GM19239 (cell line): ENCODE results near the gene RRAGD.
A peak's percentile ranks its signal among the peaks of the same experiment; 100 is the strongest.

ENCODE experiments used
- DNase-seq: peaks from one replicate; pipeline ENCODE4 v3.0.0; 2011; ENCODE audit warnings: low spot score; ENCODE audit not compliant: insufficient read length
- FAIRE-seq: peaks from 2 replicates; lab custom pipeline; 2011; peaks lifted over from hg19 to GRCh38; lab: Jason Lieb, UNC

The RRAGD gene

GRCh38 chr6:89385156-89385667, 26.9 kb downstream of the RRAGD start:
- DNase-seq (no peak), FAIRE-seq (peak; percentile 53)

GRCh38 chr6:89381031-89381430, 31.0 kb downstream of the RRAGD start:
- DNase-seq, result no peak
- FAIRE-seq, result no peak

GRCh38 chr6:89379281-89379680, 32.8 kb downstream of the RRAGD start:
- no peak for DNase-seq
- FAIRE-seq, result no peak

GRCh38 chr6:89378628-89379027, 33.4 kb downstream of the RRAGD start:
- no peak for FAIRE-seq
- no peak for DNase-seq

DNA sequence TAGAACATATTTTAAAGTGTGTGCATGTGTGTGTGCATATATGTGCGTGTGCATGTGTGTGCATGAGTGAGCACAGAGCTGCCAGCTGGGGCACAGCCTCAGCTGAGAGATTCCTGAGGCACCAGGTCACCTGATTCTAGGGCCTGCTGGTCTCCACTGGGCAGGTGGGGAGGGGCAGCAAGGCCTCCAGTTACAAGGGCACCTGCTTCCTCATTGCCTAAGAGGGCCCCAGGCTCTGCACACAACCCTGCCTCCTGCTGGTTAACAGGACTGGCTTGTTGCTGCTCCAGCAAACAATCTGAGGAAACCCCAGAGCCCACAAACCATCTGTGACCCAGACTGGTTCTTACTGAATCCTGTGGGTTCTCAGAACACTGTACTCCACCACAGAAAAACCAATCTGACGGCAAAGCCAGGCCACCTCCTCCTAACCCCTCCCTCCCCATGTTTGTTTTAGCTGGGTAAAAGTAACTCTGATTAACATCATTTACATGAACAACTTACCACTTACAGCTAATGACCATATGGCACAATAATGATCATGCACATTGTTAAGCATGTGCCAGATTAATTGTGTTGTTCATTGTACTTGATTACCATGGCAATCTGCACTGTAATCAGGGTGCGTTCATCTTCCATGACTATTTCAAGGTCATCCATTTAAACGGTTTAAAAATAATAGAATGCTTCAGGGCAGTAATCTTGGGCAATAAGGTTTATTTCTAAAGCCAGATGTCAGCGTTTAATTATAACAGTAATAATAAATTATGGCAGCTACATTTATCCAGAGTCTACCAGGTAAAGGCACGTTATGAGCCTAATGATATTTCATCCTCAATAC, 36.4 kb downstream of the RRAGD start:
- peak; percentile 97 for FAIRE-seq

GRCh38 chr6:89372506-89372901, 39.6 kb downstream of the RRAGD start:
- FAIRE-seq (no peak), DNase-seq (no peak)

More for the DNA sequence above, 36.4 kb downstream of the RRAGD start:
- DNase-seq, result no peak

DNA sequence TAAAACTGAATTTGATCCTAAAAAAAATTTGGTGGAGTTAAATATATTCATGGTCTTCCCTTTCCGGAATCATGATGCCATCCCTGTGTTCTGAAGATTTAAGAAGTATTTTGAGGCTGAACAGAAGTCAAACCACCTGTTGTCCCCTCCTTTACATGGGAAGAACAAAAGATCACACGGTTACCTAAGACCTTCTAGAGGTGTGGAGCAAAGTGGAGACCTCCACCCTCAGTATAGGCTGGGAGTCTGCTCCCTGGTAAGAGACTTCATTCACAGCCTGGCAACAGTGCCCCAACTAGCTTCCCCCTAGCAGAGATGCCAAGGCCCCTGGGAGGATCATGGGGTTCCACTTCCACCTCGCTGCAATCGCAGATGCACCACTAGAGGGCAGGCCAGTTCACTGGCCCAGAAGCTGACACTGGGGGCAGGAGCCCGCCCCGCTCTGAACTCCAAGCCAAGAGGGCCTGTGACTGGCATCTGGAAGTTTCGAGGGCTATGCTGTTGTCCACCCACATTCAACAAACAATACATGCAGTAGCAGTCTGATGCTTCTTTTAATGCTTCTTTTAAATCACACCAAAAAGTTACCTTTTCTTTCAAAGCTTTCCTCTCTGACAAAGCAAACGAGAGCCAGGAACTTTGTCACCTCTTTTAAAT, 40.1 kb downstream of the RRAGD start:
- FAIRE-seq (peak; percentile 94), DNase-seq (no peak)

- peak; percentile 82 for FAIRE-seq
- no peak for DNase-seq
These were observed 43.1 kb downstream of the RRAGD start for GRCh38 chr6:89368999-89369398.

DNA sequence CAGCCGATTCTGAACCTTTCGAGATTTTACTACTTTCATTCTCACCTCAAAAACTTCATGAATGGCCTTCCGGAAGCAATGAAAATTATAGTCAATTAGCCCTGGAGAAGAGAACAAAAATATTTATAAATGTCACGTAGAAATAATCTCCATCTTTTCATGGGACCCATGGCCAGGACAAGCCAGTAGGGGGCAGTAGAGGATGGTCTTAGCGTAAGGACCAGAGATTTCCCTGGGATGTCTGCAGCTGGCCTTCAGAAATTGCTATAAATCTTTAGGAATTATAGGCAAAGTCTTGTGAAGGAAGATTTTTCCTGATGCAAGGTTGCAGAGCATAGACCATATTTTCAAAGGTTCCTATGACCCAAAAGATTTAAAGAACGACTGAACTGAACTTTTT, 44.0 kb downstream of the RRAGD start:
- DNase-seq (no peak), FAIRE-seq (peak; percentile 92)

GRCh38 chr6:89364586-89364985, 47.5 kb downstream of the RRAGD start:
- DNase-seq, result no peak
- peak; percentile 92 for FAIRE-seq

- no peak for FAIRE-seq
These were observed 50.9 kb downstream of the RRAGD start for GRCh38 chr6:89361171-89361570.

DNA sequence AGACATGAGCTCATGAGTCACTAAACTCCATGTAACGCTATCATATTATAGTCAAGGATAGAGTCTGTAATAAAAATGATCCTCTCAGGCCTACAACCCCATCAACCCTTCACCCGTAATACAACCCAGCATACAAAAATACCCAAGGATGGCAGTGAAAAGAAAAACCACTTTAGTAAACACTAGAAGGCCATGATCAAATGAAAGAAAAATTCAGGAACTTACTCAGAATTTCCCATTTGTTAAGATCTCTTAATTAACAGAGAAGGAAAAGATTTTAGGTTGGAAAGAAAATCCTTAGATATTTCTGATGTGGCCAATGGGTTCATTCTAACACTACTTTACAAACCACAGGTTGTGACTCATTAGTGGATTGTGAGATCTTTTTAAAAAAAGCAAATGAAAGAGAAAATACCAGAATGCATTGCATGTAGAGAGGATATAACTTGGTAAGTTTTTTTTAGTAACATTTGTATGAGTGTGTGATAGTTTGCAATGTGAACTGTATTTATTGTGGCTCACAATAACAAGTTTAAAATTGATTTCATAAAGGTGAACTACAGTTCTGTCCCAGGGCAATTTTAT, 51.6 kb downstream of the RRAGD start:
- DNase-seq (no peak), FAIRE-seq (peak; percentile 97)

More at GRCh38 chr6:89361171-89361570, 50.9 kb downstream of the RRAGD start:
- DNase-seq, result no peak

DNA sequence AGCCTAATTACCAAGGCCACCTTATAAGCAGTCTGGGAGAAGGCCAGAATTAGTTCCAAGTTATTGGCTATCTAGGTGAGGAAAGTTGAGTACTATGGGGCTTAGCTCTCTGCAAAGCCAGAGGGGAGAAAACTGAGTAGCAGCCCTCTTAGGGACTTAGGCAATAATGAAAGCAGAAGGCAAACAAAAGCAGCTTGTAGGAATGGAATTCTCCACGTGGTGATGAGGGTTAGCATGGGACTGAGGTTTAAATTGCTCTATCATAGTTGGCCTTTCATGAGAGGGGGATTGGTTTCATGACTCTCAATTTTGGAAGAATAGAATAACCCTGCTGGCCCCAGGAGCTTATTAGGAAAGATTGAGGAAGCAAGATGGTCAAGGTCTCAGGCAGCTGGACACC, 52.5 kb downstream of the RRAGD start:
- DNase-seq (no peak), FAIRE-seq (peak; percentile 48)

DNA sequence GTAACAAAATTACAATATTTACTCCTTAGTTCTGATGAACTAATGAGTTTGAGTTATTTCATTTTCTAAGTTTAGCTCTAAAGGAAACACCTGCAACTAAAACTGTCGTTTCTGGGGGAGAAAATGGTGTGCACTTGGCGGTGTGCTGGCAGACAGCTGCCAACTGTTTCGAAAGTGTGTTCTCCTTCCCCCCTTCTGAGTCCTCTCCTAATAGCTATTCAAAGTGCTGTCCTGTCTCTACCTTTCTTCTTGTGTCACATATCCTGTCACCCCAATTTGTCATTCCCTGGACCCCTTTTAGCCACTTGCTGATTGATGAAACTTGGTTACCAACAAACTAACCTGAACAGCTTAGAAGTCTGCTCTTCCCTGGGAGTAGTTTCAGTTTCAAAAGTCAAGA, 54.7 kb downstream of the RRAGD start:
- FAIRE-seq, result no peak
- DNase-seq, result no peak

DNA sequence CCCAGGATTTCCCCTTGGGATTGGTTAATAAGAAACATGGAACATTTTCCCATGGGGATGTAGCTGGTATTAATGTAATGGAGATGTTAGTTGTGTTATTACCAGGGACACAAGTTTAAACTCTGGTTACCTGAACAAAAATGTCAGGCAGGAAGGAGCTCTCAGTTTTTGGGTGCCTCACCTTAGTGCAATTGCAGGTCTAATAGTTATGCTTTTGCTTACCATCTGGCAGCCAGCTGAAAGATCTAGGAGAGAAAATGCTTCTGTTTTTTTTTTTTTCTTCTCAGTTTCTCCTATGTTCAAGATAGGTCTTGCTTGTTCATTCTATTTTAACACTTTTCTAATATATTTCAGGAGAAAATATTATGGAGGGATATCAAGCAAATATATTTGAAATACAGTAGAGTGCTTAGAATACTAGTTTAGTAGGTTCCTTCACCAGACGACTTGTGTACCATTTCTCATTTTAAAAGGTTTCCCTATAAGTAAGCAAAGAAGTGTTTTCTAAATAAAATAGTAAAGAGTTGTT, 55.4 kb downstream of the RRAGD start:
- DNase-seq, result no peak
- no peak for FAIRE-seq

- peak; percentile 88 for FAIRE-seq
- DNase-seq, result no peak
These were observed 56.4 kb downstream of the RRAGD start for GRCh38 chr6:89355511-89356194.

DNA sequence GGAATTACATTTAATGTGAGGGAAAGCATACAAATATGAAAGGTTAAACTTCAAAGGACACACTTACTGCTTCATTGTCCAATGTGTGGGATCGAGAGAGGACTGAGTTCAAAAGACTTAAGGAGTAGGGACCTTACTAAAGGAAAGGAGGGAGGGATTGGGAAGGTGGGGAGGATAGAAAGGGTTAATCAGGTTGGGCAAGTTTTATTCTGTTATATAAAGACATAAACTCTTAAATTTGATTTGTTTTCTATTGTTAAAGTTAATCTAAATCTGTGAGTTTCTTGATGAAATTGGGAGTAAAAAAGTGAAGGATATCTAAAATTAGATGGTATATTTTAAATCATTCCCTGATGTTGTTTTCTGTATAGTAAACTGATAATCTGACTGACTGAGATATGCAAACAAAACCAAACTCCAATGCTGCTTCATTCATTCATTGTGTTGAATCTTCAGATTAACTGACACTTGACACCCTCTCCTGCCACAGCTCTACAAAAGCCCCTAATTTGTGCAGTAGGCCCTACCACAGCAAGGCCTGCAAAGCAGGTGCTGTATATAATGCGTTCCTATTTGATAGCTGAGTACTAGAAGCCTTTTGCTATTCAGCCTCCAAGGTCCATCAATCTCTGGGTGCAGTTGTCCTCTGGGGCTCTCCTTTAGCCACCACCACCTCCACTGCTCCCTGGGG, 58.2 kb downstream of the RRAGD start:
- FAIRE-seq (peak; percentile 87), DNase-seq (no peak)

DNA sequence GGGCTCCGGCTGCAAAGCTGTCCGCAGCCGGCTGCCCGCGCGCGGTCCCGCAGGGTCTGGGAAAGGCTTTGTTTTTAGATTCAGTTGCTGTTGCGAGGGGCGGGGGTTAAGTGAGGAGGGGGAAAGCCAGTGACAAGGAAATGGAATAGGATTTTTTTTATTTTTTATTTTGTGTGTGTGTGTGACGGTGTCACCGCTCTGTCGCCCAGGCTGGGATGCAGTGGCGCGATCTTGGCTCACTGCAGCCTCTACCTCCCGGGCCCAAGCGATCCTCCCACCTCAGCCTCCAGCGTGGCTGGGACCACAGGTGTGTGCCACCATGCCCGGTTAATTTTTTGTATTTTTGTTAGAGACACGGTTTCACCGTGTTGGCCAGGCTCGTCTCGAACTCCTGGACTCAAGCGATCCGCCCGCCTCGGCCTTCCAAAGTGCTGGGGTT, 58.9 kb downstream of the RRAGD start:
- no peak for FAIRE-seq
- DNase-seq, result no peak

DNA sequence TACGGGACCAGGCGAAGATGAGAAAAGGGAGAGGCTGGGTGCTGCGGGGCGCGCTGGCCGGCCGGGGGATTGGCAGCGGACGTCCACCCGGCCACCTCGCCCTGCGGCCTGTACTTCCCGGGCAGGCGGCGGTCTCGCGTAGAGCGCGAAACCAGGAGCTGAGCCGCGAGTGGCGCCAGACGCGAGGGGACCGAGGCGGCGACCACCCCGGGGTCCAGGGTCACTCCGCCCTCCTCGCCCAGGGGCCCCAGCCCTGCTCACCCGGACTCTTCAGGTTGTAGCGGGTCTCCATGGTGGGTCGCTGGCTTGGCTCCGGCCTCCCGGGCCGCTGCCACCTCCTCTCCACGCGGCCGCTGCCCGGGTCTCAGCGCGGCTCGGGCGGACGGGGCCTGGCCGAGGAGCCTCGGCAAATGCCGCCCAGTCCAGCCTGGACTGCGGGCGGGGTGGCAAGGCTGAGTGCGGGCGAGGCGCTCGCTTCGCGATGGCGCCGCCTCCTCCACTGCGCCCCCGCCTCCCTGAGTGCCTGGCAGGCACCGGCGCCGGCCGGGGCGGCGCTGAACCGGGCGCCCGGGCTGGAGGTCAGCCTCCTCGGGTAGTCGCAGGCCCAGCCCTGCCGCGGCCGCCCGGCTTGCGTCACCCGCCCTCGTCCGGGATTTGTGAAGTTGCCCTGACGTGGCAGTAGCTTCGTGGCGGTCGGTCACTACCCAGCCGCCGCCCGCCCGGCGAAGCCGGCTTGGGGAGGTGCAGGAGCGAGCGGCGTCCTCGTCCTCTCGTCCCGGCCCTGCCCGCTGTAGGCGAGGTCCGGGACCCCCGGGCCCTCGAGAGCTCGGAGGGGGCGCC, 59.6 kb downstream of the RRAGD start, which contains the start of gene UBE2J1:
Gene UBE2J1 (minus strand): TSS at position 445 of the 840 bp plus-strand sequence. CDS start 153 bp downstream, at position 292.
- DNase-seq (no peak), FAIRE-seq (peak; percentile 48)
